Liver (tissue), 9 donors: ENCODE results near the gene LMX1B. TPM values are rescaled to one million over a fixed set of nuclear protein-coding genes. Genes with fewer than 3 reads are reported as not detected.

Source experiments
- DNase-seq: peaks from one replicate; pipeline ENCODE4 v3.0.0-alpha.2; 2017; ENCODE audit warnings: low spot score
- H3K27ac ChIP-seq, 2 donors: one replicate each; pipeline ENCODE4 v1.7.0; 2013; ENCODE audit warnings: inconsistent platforms in 2 of 2, low read length in 2 of 2, control low read depth in 1 of 2, low read depth in 1 of 2, mild to moderate bottlenecking in 1 of 2
- H3K27me3 ChIP-seq, 4 donors: one replicate each; pipeline versions ENCODE4 v1.6.1 to v1.7.0; 2013; ENCODE audit warnings: low read length in 3 of 4, inconsistent platforms in 1 of 4, mild to moderate bottlenecking in 1 of 4, moderate library complexity in 1 of 4; ENCODE audit not compliant: control insufficient read depth in 4 of 4, insufficient read depth in 4 of 4
- H3K36me3 ChIP-seq, 4 donors: one replicate each; pipeline versions ENCODE4 v1.6.1 to v1.7.0; 2013; ENCODE audit warnings: low read length in 3 of 4, mild to moderate bottlenecking in 3 of 4, low read depth in 1 of 4, moderate library complexity in 1 of 4; ENCODE audit not compliant: control insufficient read depth in 4 of 4, insufficient read depth in 3 of 4
- H3K4me1 ChIP-seq, 4 donors: one replicate each; pipeline versions ENCODE4 v1.6.1 to v1.7.0; 2013; ENCODE audit warnings: low read length in 3 of 4, mild to moderate bottlenecking in 3 of 4, moderate library complexity in 1 of 4; ENCODE audit not compliant: control insufficient read depth in 4 of 4, insufficient read depth in 4 of 4
- H3K4me3 ChIP-seq, 3 donors: one replicate each; pipeline versions ENCODE4 v1.6.1 to v1.7.0; 2013; ENCODE audit warnings: low read length in 3 of 3, control low read depth in 1 of 3, low read depth in 1 of 3, mild to moderate bottlenecking in 1 of 3
- H3K9ac ChIP-seq, 2 donors: one replicate each; pipeline ENCODE4 v1.7.0; 2013; ENCODE audit warnings: low read length in 2 of 2, mild to moderate bottlenecking in 2 of 2, moderate library complexity in 2 of 2, control low read depth in 1 of 2, low read depth in 1 of 2
- H3K9me3 ChIP-seq, 4 donors: one replicate each; pipeline versions ENCODE4 v1.6.1 to v1.7.0; 2013; ENCODE audit warnings: low read length in 3 of 4; ENCODE audit not compliant: control insufficient read depth in 4 of 4
- ATF3 ChIP-seq: IDR thresholded peaks from 2 replicates; pipeline ENCODE4 v1.6.1; 2016; ENCODE audit warnings: antibody characterized with exemption
- HNF4G ChIP-seq: IDR thresholded peaks from 2 replicates; pipeline ENCODE4 v1.6.1; 2016; ENCODE audit warnings: antibody characterized with exemption
- JUND ChIP-seq, 2 donors: IDR thresholded peaks; 2 replicates each; pipeline ENCODE4 v1.6.1; 2016; ENCODE audit warnings: antibody characterized with exemption in 2 of 2
- NR2F2 ChIP-seq: IDR thresholded peaks from 2 replicates; pipeline ENCODE4 v1.6.1; 2016; ENCODE audit warnings: antibody characterized with exemption
- RAD21 ChIP-seq, 2 donors: IDR thresholded peaks; 2 replicates each; pipeline ENCODE4 v1.6.1; 2016; ENCODE audit warnings: antibody characterized with exemption in 2 of 2, mild to moderate bottlenecking in 2 of 2
- RXRA ChIP-seq, 2 donors: IDR thresholded peaks; 2 replicates each; pipeline ENCODE4 v1.6.1; 2017 to 2018; ENCODE audit warnings: antibody characterized with exemption in 2 of 2, mild to moderate bottlenecking in 1 of 2
- SP1 ChIP-seq: IDR thresholded peaks from 2 replicates; pipeline ENCODE4 v1.6.1; 2018; ENCODE audit warnings: antibody characterized with exemption, mild to moderate bottlenecking
- YY1 ChIP-seq: IDR thresholded peaks from 2 replicates; pipeline ENCODE4 v1.6.1; 2016; ENCODE audit warnings: antibody characterized with exemption, mild to moderate bottlenecking
- WGBS: extraction: QIAGEN DNeasy Blood & Tissue Kit; methylation state at CpG from one replicate; pipeline ENCODE4 v1.1.7; 2013; 5-methylcytosine and 5-hydroxymethylcytosine counted together
- polyA plus RNA-seq, 2 donors: library from polyadenylated mRNA; stranded (reverse) in 1 of 2; unstranded in 1 of 2; fragments of 200-250 nt in 1 of 2; fragments of >200 nt in 1 of 2; fragmentation: Nextera tagmentation in 1 of 2; extraction: Ambion mirVana in 1 of 2; gene quantifications; one replicate each; pipeline versions ENCODE4 v1.2.1 to v1.2.3, GENCODE V29; 2013 to 2015
- total RNA-seq, 2 donors: library from RNA; depleted of rRNA; stranded (reverse); fragments of >200 nt; gene quantifications; one replicate each; pipeline ENCODE4 v1.2.3, GENCODE V29; 2014
- TF ChIP-seq, protein P1 (sequence below): IDR thresholded peaks from 2 replicates; pipeline ENCODE4 v1.6.1; 2016; ENCODE audit warnings: antibody characterized with exemption
- TF ChIP-seq, protein P2 (sequence below): IDR thresholded peaks from 2 replicates; pipeline ENCODE4 v1.6.1; 2016; ENCODE audit warnings: antibody characterized with exemption, mild to moderate bottlenecking
- donor health status: healthy.
- donor health status: healthy.
- donor health status: healthy.
- donor health status: healthy.
- donor health status: healthy.

LMX1B gene
- total and polyA plus RNA-seq, 4 donors: not detected

DNA sequence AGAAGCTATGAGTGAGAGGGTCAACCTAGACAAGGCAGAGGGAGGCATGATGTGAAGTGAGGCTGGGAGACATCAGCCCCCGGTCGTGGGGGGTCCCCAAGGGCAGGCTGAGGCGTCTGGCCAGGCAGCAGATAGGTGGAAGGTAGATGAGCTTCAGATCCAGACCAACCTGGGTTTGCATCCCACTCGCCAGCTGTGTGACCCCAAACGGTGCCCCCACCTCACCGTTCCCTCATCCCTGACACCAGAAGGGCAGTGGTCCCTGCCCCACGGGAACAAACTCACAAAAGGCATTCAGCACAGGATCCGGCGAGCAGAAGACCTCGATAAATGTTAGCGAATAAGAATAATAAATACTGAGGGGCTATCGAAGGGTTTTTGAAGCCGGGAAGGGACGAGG, 27.5 kb upstream of the LMX1B start:
- H3K27ac ChIP-seq: no peak overlapping the region
- H3K27me3 ChIP-seq: peaks cover 0 to 4% (median 3%) of the 10 kb centered on the region in 4 donors
- TF ChIP-seq NR2F2: no peak
- 88% methylated on average over 14 of the region's 14 CpGs for WGBS
- no peak overlapping the region for H3K9ac ChIP-seq
- no peaks in the 10 kb centered on the region for H3K4me1 ChIP-seq
- no peaks in the 10 kb centered on the region for H3K9me3 ChIP-seq
- no peak overlapping the region for H3K4me3 ChIP-seq
- DNase-seq: no peak
- no peaks in the 10 kb centered on the region for H3K36me3 ChIP-seq

DNA sequence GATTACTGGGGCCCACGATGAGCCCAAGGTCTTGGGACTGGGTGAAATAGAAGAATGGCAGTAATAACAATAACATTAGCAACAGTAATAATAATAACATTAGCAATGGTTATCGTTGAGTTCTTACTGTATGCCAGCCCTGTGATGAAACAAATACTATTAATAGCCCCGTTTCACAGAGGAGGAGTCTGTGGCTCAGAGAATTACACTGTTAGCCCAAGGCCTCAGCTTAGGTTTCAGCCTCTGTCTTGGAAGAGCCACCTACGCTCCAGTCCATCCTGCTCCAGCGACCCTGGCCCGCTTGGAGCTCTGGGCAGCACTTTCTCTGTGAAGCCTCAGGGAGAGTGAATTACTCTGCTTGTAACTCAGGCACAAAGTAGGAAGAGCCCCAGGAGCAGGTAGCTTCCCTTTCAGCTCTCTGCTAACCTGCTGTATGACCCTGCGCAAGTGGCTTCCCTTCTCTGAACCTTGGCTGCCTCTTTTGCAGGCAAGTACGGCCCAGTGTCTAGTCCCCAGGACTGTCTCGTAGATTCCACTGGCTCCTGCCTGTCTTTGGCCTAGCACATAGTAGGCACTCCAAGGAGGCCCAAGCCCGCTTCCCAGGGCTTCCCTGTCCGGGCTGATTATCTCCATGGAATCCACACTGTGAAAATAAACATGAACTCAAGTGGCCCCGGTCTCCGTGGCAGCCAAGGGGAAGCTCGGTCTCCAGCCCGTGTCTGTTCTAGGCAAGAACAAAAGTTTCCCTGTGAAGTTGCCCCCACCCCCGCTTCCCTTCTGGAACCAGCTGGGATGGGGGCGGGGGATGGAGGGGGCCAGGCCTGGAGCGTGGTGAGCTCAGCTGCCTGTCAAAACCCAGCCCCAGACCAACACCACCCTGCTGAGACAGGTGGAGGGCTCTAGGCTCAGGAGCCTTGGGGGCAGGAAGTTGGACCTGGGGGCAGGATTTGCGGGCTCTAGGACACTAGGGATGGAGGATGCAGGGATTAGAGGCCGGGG, 26.2 kb upstream of the LMX1B start:
- no peak overlapping the region for H3K9ac ChIP-seq

DNA sequence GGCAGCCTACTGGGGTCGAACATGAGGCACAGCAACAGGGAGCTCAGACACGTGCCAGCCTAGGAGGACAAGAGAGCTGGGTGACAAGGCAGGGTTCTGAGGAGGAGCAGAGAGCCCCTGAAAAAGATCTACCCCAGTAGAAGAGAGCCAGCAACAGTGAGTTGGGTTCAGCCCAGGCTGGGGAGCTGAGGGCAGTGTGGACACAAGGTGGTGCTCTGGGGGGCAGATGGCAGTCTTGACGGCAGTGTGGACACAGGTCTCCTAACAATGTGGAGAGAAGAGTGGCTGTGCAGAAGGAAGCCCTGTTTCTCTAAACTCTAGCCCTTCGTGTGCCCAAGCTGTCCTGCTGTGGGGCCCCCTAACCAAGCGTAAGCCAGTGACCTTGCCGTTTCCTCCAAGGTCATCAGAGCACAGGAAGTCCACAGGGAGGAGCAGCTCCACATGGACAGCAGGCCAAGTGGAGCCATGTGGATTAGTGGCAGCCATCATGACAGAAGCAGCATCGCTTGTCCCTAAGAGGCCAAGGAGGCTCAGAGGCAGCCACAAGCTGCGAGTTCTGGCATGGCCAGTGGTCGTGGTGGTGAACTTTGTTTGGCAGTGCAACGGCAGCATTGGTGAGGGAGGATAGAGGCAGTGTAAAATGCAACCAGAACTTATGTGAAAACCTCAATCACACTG, 25.1 kb upstream of the LMX1B start:
- Histone ChIP-seq H3K4me3 (no peak overlapping the region), H3K27me3 (peaks cover 0 to 3% (median 0%) of the 10 kb centered on the region in 4 donors), H3K9ac (no peak overlapping the region), H3K27ac (no peak overlapping the region), H3K9me3 (no peaks in the 10 kb centered on the region), H3K4me1 (no peaks in the 10 kb centered on the region), H3K36me3 (no peaks in the 10 kb centered on the region)
- TF ChIP-seq JUND (IDR thresholded peaks at IDR 0.05) (no peak), YY1 (no peak), HNF4G (no peak), SP1 (no peak), NR2F2 (no peak), RXRA (IDR thresholded peaks at IDR 0.05) (no peak), RAD21 (IDR thresholded peaks at IDR 0.05) (no peak), ATF3 (no peak)
- TF ChIP-seq, protein P1, sequence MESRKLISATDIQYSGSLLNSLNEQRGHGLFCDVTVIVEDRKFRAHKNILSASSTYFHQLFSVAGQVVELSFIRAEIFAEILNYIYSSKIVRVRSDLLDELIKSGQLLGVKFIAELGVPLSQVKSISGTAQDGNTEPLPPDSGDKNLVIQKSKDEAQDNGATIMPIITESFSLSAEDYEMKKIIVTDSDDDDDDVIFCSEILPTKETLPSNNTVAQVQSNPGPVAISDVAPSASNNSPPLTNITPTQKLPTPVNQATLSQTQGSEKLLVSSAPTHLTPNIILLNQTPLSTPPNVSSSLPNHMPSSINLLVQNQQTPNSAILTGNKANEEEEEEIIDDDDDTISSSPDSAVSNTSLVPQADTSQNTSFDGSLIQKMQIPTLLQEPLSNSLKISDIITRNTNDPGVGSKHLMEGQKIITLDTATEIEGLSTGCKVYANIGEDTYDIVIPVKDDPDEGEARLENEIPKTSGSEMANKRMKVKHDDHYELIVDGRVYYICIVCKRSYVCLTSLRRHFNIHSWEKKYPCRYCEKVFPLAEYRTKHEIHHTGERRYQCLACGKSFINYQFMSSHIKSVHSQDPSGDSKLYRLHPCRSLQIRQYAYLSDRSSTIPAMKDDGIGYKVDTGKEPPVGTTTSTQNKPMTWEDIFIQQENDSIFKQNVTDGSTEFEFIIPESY: no peak
- TF ChIP-seq, protein P2, sequence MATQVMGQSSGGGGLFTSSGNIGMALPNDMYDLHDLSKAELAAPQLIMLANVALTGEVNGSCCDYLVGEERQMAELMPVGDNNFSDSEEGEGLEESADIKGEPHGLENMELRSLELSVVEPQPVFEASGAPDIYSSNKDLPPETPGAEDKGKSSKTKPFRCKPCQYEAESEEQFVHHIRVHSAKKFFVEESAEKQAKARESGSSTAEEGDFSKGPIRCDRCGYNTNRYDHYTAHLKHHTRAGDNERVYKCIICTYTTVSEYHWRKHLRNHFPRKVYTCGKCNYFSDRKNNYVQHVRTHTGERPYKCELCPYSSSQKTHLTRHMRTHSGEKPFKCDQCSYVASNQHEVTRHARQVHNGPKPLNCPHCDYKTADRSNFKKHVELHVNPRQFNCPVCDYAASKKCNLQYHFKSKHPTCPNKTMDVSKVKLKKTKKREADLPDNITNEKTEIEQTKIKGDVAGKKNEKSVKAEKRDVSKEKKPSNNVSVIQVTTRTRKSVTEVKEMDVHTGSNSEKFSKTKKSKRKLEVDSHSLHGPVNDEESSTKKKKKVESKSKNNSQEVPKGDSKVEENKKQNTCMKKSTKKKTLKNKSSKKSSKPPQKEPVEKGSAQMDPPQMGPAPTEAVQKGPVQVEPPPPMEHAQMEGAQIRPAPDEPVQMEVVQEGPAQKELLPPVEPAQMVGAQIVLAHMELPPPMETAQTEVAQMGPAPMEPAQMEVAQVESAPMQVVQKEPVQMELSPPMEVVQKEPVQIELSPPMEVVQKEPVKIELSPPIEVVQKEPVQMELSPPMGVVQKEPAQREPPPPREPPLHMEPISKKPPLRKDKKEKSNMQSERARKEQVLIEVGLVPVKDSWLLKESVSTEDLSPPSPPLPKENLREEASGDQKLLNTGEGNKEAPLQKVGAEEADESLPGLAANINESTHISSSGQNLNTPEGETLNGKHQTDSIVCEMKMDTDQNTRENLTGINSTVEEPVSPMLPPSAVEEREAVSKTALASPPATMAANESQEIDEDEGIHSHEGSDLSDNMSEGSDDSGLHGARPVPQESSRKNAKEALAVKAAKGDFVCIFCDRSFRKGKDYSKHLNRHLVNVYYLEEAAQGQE: no peak
- 73% methylated on average over 10 of the region's 10 CpGs for WGBS
- DNase-seq: no peak

More for the DNA sequence above, 26.2 kb upstream of the LMX1B start:
- no peak overlapping the region for H3K27ac ChIP-seq
- no peaks in the 10 kb centered on the region for H3K9me3 ChIP-seq
- DNase-seq: no peak
- 50% methylated on average over 20 of the region's 20 CpGs for WGBS
- no peaks in the 10 kb centered on the region for H3K36me3 ChIP-seq
- H3K27me3 ChIP-seq: peaks cover 0 to 4% (median 2%) of the 10 kb centered on the region in 4 donors
- no peak overlapping the region for H3K4me3 ChIP-seq
- TF ChIP-seq RAD21 (IDR thresholded peaks at IDR 0.05) (no peak), RXRA (IDR thresholded peaks at IDR 0.05) (peak in 1 of 2 donors; percentile 9), YY1 (no peak)
- H3K4me1 ChIP-seq: no peaks in the 10 kb centered on the region
